ENCODE measurements around the gene NDUFV1.

Gene NDUFV1

GRCh38 chr11:67641338-67642172, 34.8 kb downstream of the NDUFV1 start:
- no peak for DNase-seq

- DNase-seq = no peak
Measured at GRCh38 chr11:67642173-67643120, 35.7 kb downstream of the NDUFV1 start.

- DNase-seq = peak; percentile 27 to 50
Measured at GRCh38 chr11:67644042-67644441, 37.3 kb downstream of the NDUFV1 start.

- no peak for DNase-seq
Measured at GRCh38 chr11:67644472-67645418, 38.0 kb downstream of the NDUFV1 start.

- DNase-seq = no peak
Measured at GRCh38 chr11:67645521-67646461, 39.1 kb downstream of the NDUFV1 start.

- DNase-seq = peak; percentile 40 to 57
Measured at GRCh38 chr11:67646535-67647336, 40.0 kb downstream of the NDUFV1 start.

- no peak for DNase-seq
Measured at GRCh38 chr11:67647471-67647870, 40.7 kb downstream of the NDUFV1 start.

GRCh38 chr11:67648140-67648795, 41.5 kb downstream of the NDUFV1 start:
- DNase-seq = peak; percentile 76 to 77

- DNase-seq = peak; percentile 78 to 86
Measured at GRCh38 chr11:67648796-67649613, 42.3 kb downstream of the NDUFV1 start.

- peak; percentile 43 to 55 for DNase-seq
Measured at GRCh38 chr11:67649634-67650510, 43.1 kb downstream of the NDUFV1 start.

- DNase-seq = no peak
Measured at GRCh38 chr11:67651976-67652781, 45.4 kb downstream of the NDUFV1 start.

- DNase-seq = no peak
Measured at GRCh38 chr11:67652965-67653845, 46.5 kb downstream of the NDUFV1 start.

- no peak for DNase-seq
Measured at GRCh38 chr11:67654225-67654624, 47.5 kb downstream of the NDUFV1 start.

- DNase-seq = peak; percentile 61 to 85
Measured at GRCh38 chr11:67656278-67656922, 49.7 kb downstream of the NDUFV1 start.

GRCh38 chr11:67657300-67657699, 50.6 kb downstream of the NDUFV1 start:
- no peak for DNase-seq

All from Kasumi-1 (cell line).